ENCODE measurements around the gene COL1A1. TPM values are rescaled to one million over a fixed set of nuclear protein-coding genes. Genes with fewer than 3 reads are reported as not detected.
A peak's percentile ranks its signal among the peaks of the same experiment; 100 is the strongest.

The COL1A1 gene
- polyA plus RNA-seq, 3 donors: not detected

DNA sequence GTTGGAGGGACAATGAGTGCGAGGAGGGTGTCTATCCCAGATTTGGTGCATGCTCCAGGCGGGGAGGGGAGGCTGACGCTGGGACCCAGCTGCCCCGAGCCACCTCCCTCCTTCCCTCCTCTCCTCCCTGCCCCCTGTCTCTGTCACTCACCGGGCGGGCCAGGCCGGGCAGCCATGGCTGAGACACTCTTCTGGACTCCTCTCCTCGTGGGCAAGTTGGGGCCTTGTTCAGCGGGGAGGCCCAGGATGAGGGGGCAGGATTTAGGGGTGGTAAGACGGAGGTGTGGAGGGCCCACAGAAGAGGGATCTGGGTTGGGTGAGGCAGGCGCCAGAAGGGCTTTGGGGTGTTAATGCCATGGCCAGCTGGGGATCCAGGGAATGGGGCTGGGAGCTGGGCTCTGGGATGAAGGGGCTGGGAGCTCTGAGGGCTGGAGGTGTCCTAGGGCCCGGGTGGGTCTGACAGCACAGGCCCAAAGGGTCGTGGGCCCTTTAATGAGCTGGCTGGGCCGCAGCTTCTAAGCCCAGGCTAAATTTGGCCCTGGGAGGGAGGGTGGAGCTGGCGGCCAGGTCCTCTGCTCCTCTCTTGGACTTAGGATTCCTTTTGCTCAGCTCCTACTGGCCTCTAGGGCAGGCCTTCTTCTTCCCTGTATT, 35.4 kb downstream of the COL1A1 start, which contains the start of gene SGCA:
Gene SGCA, plus strand, starts transcription at position 139 of the 651 bp plus-strand sequence. Its CDS starts 36 bp downstream, at position 175.
- TF ChIP-seq, protein P1, sequence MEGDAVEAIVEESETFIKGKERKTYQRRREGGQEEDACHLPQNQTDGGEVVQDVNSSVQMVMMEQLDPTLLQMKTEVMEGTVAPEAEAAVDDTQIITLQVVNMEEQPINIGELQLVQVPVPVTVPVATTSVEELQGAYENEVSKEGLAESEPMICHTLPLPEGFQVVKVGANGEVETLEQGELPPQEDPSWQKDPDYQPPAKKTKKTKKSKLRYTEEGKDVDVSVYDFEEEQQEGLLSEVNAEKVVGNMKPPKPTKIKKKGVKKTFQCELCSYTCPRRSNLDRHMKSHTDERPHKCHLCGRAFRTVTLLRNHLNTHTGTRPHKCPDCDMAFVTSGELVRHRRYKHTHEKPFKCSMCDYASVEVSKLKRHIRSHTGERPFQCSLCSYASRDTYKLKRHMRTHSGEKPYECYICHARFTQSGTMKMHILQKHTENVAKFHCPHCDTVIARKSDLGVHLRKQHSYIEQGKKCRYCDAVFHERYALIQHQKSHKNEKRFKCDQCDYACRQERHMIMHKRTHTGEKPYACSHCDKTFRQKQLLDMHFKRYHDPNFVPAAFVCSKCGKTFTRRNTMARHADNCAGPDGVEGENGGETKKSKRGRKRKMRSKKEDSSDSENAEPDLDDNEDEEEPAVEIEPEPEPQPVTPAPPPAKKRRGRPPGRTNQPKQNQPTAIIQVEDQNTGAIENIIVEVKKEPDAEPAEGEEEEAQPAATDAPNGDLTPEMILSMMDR (IDR thresholded peaks at IDR 0.05): no peak
- intact Hi-C loops (cut with micrococcal nuclease): no loop called here

DNA sequence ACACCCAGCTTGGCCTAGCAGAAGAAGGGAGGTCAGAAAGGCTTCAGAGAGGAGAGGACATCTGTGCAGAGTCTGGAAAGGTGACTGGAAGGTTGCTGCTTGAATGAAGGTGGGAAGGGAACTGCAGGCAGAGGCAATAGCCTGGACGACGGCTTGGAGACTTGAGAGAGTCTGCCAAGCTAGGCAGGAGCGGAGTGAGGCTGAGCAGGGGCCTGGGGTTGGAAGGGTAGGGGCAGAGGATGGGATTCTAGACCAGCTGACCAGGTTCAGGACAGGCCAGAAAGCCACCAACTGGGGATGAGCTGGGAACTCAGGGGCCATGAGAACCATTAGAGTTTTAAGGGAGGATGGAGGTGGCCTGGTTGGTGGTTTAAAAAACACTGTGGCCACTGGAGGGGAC, 36.0 kb downstream of the COL1A1 start:
- Mint-ChIP-seq H3K9me3 (peaks cover 0 to 4% (median 0%) of the 10 kb centered on the region in 7 donors), H3K4me3 (no peak overlapping the region), H3K27me3 (ENCODE audit: low read depth in 3 of 3) (peaks cover 11 to 35% (median 16%) of the 10 kb centered on the region in 3 donors), H3K36me3 (no peaks in the 10 kb centered on the region), H3K27ac (no peak overlapping the region), H3K4me1 (peaks cover 34% of the 10 kb centered on the region)
- Histone ChIP-seq H3K4me3 (replicated peaks in 1 of 3; ENCODE audit: low read depth in 2 of 3, low read length in 3 of 3) (no peak overlapping the region), H4K20me1 (ENCODE audit: insufficient read depth, low read length) (peaks cover 4% of the 10 kb centered on the region), H3K9ac (ENCODE audit: insufficient read depth, low read length, poor library complexity, severe bottlenecking) (no peak overlapping the region), H3K4me1 (ENCODE audit: control insufficient read depth in 1 of 2, insufficient read depth in 2 of 2, low read length in 2 of 2) (peaks cover 20 to 28% of the 10 kb centered on the region in 2 donors), H3K79me2 (ENCODE audit: insufficient read depth, low read length) (no peaks in the 10 kb centered on the region), H3K27me3 (ENCODE audit: control insufficient read depth in 2 of 2, insufficient read depth in 2 of 2, low read length in 2 of 2) (peaks cover 4 to 9% of the 10 kb centered on the region in 2 donors), H3K27ac (ENCODE audit: low read depth in 1 of 2, low read length in 2 of 2) (no peak overlapping the region), H3K36me3 (replicated peaks in 1 of 2; ENCODE audit: control insufficient read depth in 1 of 2, insufficient read depth in 2 of 2, low read length in 2 of 2) (no peaks in the 10 kb centered on the region), H3K4me2 (replicated peaks; ENCODE audit: extremely low read depth, low read length, poor library complexity, severe bottlenecking) (no peak overlapping the region), H2AFZ (ENCODE audit: insufficient read depth, low read depth, low read length, poor library complexity, severe bottlenecking) (no peak overlapping the region), H3K9me3 (replicated peaks in 1 of 2; ENCODE audit: control insufficient read depth in 1 of 2, insufficient read depth in 1 of 2, low read length in 2 of 2) (no peaks in the 10 kb centered on the region)
- intact Hi-C loops (cut with micrococcal nuclease): no loop called here
- 100% methylated on average over 3 of the region's 3 CpGs for WGBS (ENCODE audit: insufficient coverage)
- no peak for DNase-seq
- TF ChIP-seq, protein P1 (IDR thresholded peaks at IDR 0.05): no peak

More for the DNA sequence above, 35.4 kb downstream of the COL1A1 start, which contains the start of gene SGCA:
- H3K9ac ChIP-seq (ENCODE audit: insufficient read depth, low read length, poor library complexity, severe bottlenecking): no peak within 1 kb of the TSS
- peaks cover under 1 to 5% of the 10 kb centered on the region in 2 donors for H3K27me3 ChIP-seq (ENCODE audit: control insufficient read depth in 2 of 2, insufficient read depth in 2 of 2, low read length in 2 of 2)
- peaks cover 4% of the 10 kb centered on the region for H4K20me1 ChIP-seq (ENCODE audit: insufficient read depth, low read length)
- H3K36me3 Mint-ChIP-seq: no peaks in the 10 kb centered on the region
- H3K27ac Mint-ChIP-seq: peak within 1 kb of the TSS in 2 of 7 donors; percentile 26 to 58
- H3K27me3 Mint-ChIP-seq (ENCODE audit: low read depth in 3 of 3): peaks cover 7 to 30% (median 11%) of the 10 kb centered on the region in 3 donors
- H2AFZ ChIP-seq (ENCODE audit: insufficient read depth, low read depth, low read length, poor library complexity, severe bottlenecking): no peak within 1 kb of the TSS
- DNase-seq: no peak
- H3K4me1 ChIP-seq (ENCODE audit: control insufficient read depth in 1 of 2, insufficient read depth in 2 of 2, low read length in 2 of 2): peaks cover 17 to 24% of the 10 kb centered on the region in 2 donors
- H3K79me2 ChIP-seq (ENCODE audit: insufficient read depth, low read length): no peaks in the 10 kb centered on the region
- no peak within 1 kb of the TSS for H3K27ac ChIP-seq (ENCODE audit: low read depth in 1 of 2, low read length in 2 of 2)
- no peaks in the 10 kb centered on the region for H3K9me3 ChIP-seq (replicated peaks in 1 of 2; ENCODE audit: control insufficient read depth in 1 of 2, insufficient read depth in 1 of 2, low read length in 2 of 2)
- WGBS (ENCODE audit: insufficient coverage): 68% methylated on average over 9 of the region's 15 CpGs
- no peaks in the 10 kb centered on the region for H3K36me3 ChIP-seq (replicated peaks in 1 of 2; ENCODE audit: control insufficient read depth in 1 of 2, insufficient read depth in 2 of 2, low read length in 2 of 2)
- peaks cover 0 to 4% (median 0%) of the 10 kb centered on the region in 7 donors for H3K9me3 Mint-ChIP-seq
- no peak within 1 kb of the TSS for H3K4me3 ChIP-seq (replicated peaks in 1 of 3; ENCODE audit: low read depth in 2 of 3, low read length in 3 of 3)
- H3K4me3 Mint-ChIP-seq: no peak within 1 kb of the TSS
- H3K4me1 Mint-ChIP-seq: peaks cover 30% of the 10 kb centered on the region
- no peak within 1 kb of the TSS for H3K4me2 ChIP-seq (replicated peaks; ENCODE audit: extremely low read depth, low read length, poor library complexity, severe bottlenecking)

All from CD14-positive monocyte (primary cell).